Measurements from ENCODE around the gene PEX5.

GRCh38 chr12:7259060-7259459, 69.6 kb downstream of the PEX5 start:
- TF ChIP-seq, protein P1, sequence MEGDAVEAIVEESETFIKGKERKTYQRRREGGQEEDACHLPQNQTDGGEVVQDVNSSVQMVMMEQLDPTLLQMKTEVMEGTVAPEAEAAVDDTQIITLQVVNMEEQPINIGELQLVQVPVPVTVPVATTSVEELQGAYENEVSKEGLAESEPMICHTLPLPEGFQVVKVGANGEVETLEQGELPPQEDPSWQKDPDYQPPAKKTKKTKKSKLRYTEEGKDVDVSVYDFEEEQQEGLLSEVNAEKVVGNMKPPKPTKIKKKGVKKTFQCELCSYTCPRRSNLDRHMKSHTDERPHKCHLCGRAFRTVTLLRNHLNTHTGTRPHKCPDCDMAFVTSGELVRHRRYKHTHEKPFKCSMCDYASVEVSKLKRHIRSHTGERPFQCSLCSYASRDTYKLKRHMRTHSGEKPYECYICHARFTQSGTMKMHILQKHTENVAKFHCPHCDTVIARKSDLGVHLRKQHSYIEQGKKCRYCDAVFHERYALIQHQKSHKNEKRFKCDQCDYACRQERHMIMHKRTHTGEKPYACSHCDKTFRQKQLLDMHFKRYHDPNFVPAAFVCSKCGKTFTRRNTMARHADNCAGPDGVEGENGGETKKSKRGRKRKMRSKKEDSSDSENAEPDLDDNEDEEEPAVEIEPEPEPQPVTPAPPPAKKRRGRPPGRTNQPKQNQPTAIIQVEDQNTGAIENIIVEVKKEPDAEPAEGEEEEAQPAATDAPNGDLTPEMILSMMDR (IDR thresholded peaks at IDR 0.05) = no peak
- TF ChIP-seq POLR2AphosphoS5 (IDR thresholded peaks at IDR 0.05) = no peak

Data from upper lobe of left lung (tissue), 4 donors.